ENCODE measurements around the gene CYSRT1. TPM values are rescaled to one million over a fixed set of nuclear protein-coding genes. Genes with fewer than 3 reads are reported as not detected.
A peak's percentile ranks its signal among the peaks of the same experiment; 100 is the strongest.

CYSRT1 gene
- total and polyA plus RNA-seq, 3 donors from 2014 or later, result 3.0 to 5.6 (median 3.7) TPM

- H3K27ac ChIP-seq, result no peak overlapping the region
- 52 to 76% methylated on average over 15 of the region's 15 CpGs for WGBS, 2 donors
- DNase-seq, result no peak
- peaks cover 26% of the 10 kb centered on the region for H3K4me1 ChIP-seq
- TF ChIP-seq POLR2A (IDR thresholded peaks at IDR 0.05), result no peak
- TF ChIP-seq, protein P1, sequence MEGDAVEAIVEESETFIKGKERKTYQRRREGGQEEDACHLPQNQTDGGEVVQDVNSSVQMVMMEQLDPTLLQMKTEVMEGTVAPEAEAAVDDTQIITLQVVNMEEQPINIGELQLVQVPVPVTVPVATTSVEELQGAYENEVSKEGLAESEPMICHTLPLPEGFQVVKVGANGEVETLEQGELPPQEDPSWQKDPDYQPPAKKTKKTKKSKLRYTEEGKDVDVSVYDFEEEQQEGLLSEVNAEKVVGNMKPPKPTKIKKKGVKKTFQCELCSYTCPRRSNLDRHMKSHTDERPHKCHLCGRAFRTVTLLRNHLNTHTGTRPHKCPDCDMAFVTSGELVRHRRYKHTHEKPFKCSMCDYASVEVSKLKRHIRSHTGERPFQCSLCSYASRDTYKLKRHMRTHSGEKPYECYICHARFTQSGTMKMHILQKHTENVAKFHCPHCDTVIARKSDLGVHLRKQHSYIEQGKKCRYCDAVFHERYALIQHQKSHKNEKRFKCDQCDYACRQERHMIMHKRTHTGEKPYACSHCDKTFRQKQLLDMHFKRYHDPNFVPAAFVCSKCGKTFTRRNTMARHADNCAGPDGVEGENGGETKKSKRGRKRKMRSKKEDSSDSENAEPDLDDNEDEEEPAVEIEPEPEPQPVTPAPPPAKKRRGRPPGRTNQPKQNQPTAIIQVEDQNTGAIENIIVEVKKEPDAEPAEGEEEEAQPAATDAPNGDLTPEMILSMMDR (IDR thresholded peaks at IDR 0.05), result no peak
- no peaks in the 10 kb centered on the region for H3K27me3 ChIP-seq
- H3K4me3 ChIP-seq, result peak overlapping the region; percentile 96 to 98
- H3K9me3 ChIP-seq, result no peaks in the 10 kb centered on the region
- no peaks in the 10 kb centered on the region for H3K36me3 ChIP-seq (ENCODE audit: low read depth, missing control alignments)
- intact Hi-C loops (cut with DNase I; ENCODE audit: low total_unique reads), result no loop called here
Measured at GRCh38 chr9:137187386-137187785, 37.6 kb upstream of the CYSRT1 start.

- no peak for DNase-seq
- Histone ChIP-seq H3K4me3 (peak overlapping the region; percentile 96 to 98), H3K27me3 (no peaks in the 10 kb centered on the region), H3K36me3 (ENCODE audit: low read depth, missing control alignments) (no peaks in the 10 kb centered on the region), H3K9me3 (no peaks in the 10 kb centered on the region), H3K27ac (peak overlapping the region in 1 of 2 donors; percentile 86), H3K4me1 (peaks cover 26% of the 10 kb centered on the region)
- intact Hi-C loops (cut with DNase I; ENCODE audit: low total_unique reads), result no loop called here
- TF ChIP-seq, protein P1 (IDR thresholded peaks at IDR 0.05), result no peak
- TF ChIP-seq POLR2A (IDR thresholded peaks at IDR 0.05), result no peak
- WGBS, 2 donors, result 0 to 1% methylated on average over 16 to 31 of the region's 31 CpGs
Measured at GRCh38 chr9:137188086-137188489, 36.9 kb upstream of the CYSRT1 start.

DNA sequence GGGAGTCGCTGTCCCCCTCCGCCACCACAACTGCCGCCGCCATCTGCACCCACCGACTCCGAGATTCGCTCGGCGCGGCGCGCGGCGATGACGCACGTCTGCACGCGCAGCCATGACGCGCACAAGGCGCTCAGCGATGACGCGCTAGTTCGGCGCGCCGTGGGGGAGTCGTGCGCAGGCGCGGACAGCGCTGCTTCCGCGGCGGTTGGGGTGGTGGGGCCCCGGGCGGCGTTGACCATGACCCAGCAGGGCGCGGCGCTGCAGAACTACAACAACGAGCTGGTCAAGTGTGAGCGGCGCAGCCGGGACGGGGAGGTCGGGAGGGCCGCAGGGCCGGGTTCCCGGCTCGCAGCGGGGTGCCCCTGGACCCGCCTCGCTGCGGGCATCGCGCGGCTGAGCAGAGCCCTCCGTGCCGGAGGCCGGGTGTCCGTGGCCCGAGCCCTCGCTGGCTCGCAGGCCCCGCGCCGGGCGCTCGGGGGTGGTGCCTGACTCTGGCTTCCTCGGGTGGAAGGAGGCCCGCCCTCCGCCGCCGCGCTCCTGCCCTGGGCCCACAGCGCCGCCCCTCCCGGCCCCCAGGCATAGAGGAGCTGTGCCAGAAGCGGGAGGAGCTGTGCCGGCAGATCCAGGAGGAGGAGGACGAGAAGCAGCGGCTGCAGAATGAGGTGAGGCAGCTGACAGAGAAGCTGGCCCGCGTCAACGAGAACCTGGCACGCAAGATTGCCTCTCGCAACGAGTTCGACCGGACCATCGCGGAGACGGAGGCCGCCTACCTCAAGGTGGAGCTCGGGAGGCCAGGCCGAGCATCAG, 36.3 kb upstream of the CYSRT1 start, which contains the start of the genes ANAPC2 and SSNA1:
Gene ANAPC2, minus strand, starts transcription at position 71 of the 807 bp plus-strand sequence. Its CDS starts 28 bp downstream, at position 43.
Gene SSNA1, plus strand, starts transcription at position 187 of the 807 bp plus-strand sequence. Its CDS starts 51 bp downstream, at position 238.
- Histone ChIP-seq H3K27ac (peak within 1 kb of the TSS; percentile 68 to 86), H3K27me3 (no peaks in the 10 kb centered on the region), H3K36me3 (ENCODE audit: low read depth, missing control alignments) (no peaks in the 10 kb centered on the region), H3K4me1 (peaks cover 26% of the 10 kb centered on the region), H3K9me3 (no peaks in the 10 kb centered on the region), H3K4me3 (peak within 1 kb of the TSS; percentile 96 to 98)
- intact Hi-C loops (cut with DNase I; ENCODE audit: low total_unique reads), result no loop called here
- TF ChIP-seq, protein P1 (IDR thresholded peaks at IDR 0.05), result peak in 2 of 3 experiments; percentile 37 to 46
- TF ChIP-seq POLR2A (IDR thresholded peaks at IDR 0.05), result peak; percentile 38
- DNase-seq, result peak; percentile 93
- WGBS, 2 donors, result 0 to 1% methylated on average over 5 to 59 of the region's 98 CpGs

- H3K27me3 ChIP-seq, result no peaks in the 10 kb centered on the region
- DNase-seq, result no peak
- intact Hi-C loops (cut with DNase I; ENCODE audit: low total_unique reads), result no loop called here
- TF ChIP-seq, protein P1 (IDR thresholded peaks at IDR 0.05), result no peak
- TF ChIP-seq POLR2A (IDR thresholded peaks at IDR 0.05), result no peak
- peak overlapping the region; percentile 96 to 98 for H3K4me3 ChIP-seq
- H3K4me1 ChIP-seq, result peaks cover 26% of the 10 kb centered on the region
- 33 to 40% methylated on average over 6 to 23 of the region's 23 CpGs for WGBS, 2 donors
- H3K27ac ChIP-seq, result peak overlapping the region; percentile 68 to 86
- H3K36me3 ChIP-seq (ENCODE audit: low read depth, missing control alignments), result no peaks in the 10 kb centered on the region
- H3K9me3 ChIP-seq, result no peaks in the 10 kb centered on the region
Measured at GRCh38 chr9:137189297-137190295, 35.4 kb upstream of the CYSRT1 start.

Data from testis (tissue), 3 donors.